ENCODE results near the gene SPDYE11. TPM values are rescaled to one million over a fixed set of nuclear protein-coding genes. Genes with fewer than 3 reads are reported as not detected.
A peak's percentile ranks its signal among the peaks of the same experiment; 100 is the strongest.
"Not testable (repeated sequence)": the region's sequence is repeated elsewhere in the genome, so short reads cannot be mapped to it uniquely, and the experiment has no call there.

The SPDYE11 gene, protein sequence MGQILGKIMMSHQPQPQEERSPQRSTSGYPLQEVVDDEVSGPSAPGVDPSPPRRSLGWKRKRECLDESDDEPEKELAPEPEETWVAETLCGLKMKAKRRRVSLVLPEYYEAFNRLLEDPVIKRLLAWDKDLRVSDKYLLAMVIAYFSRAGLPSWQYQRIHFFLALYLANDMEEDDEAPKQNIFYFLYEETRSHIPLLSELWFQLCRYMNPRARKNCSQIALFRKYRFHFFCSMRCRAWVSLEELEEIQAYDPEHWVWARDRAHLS
- total RNA-seq (under 1 TPM in 1 of 5 donors, not detected in 4; 0.37 TPM), polyA plus RNA-seq (not detected)
- long read RNA-seq, donor 1: 0 reads
- long read RNA-seq, donor 2: 0 reads
- long read RNA-seq, donor 3: 0 reads
- long read RNA-seq, donor 4: 0 reads
- long read RNA-seq, donor 5: 0 reads
- long read RNA-seq, donor 6: 0 reads
- long read RNA-seq, donor 7: 0 reads
- long read RNA-seq, donor 8: 0 reads
- long read RNA-seq, donor 9: 0 reads
- long read RNA-seq, donor 10: 0 reads

DNA sequence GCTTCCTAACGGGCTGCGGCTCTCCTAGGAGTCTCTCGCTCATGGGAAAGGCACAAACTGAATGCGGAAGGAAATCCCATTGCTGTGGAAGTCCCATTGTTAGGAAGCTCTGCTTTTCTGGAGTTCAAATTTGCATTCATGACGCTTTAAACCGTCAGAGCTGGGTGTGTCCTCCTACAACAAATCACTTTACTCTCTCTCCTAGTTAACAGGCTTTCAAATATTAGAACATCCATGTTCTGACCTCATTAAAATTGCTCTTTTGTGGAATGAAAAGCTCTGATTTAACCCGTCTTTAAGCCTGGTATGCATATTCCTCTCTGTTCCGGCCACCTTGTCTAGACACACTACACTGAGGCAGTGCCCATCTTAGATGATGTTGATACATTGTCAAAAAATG, at the start of gene SPDYE11:
SPDYE11 (minus strand) TSS at position 101 of the 400 bp plus-strand sequence. CDS start 1,800 bp downstream, outside the sequence.
- H3K27ac ChIP-seq; DNase-seq; H3K4me3 ChIP-seq; intact Hi-C loops (cut with DNase I; ENCODE audit: low total_unique reads); H3K36me3 ChIP-seq; H3K4me1 ChIP-seq; H3K9me3 ChIP-seq; H3K27me3 ChIP-seq: not testable (repeated sequence)
- no CpG with 5 or more reads among the region's 8 CpGs for WGBS, 5 donors

DNA sequence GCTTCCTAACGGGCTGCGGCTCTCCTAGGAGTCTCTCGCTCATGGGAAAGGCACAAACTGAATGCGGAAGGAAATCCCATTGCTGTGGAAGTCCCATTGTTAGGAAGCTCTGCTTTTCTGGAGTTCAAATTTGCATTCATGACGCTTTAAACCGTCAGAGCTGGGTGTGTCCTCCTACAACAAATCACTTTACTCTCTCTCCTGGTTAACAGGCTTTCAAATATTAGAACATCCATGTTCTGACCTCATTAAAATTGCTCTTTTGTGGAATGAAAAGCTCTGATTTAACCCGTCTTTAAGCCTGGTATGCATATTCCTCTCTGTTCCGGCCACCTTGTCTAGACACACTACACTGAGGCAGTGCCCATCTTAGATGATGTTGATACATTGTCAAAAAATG, 28.2 kb upstream of the SPDYE11 start, which contains the start of gene SPDYE9:
SPDYE9 (minus strand) TSS at position 101 of the 400 bp plus-strand sequence. CDS start 1,800 bp downstream, outside the sequence.
- intact Hi-C loops (cut with DNase I; ENCODE audit: low total_unique reads); H3K27ac ChIP-seq; H3K27me3 ChIP-seq; H3K9me3 ChIP-seq; H3K4me1 ChIP-seq; H3K4me3 ChIP-seq; DNase-seq; H3K36me3 ChIP-seq: not testable (repeated sequence)
- no CpG with 5 or more reads among the region's 8 CpGs for WGBS, 5 donors

DNA sequence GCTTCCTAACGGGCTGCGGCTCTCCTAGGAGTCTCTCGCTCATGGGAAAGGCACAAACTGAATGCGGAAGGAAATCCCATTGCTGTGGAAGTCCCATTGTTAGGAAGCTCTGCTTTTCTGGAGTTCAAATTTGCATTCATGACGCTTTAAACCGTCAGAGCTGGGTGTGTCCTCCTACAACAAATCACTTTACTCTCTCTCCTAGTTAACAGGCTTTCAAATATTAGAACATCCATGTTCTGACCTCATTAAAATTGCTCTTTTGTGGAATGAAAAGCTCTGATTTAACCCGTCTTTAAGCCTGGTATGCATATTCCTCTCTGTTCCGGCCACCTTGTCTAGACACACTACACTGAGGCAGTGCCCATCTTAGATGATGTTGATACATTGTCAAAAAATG, 28.0 kb downstream of the SPDYE11 start, which contains the start of gene SPDYE8:
SPDYE8 (minus strand) TSS at position 101 of the 400 bp plus-strand sequence. CDS start 1,800 bp downstream, outside the sequence.
- H3K4me1 ChIP-seq; H3K4me3 ChIP-seq; H3K9me3 ChIP-seq; intact Hi-C loops (cut with DNase I; ENCODE audit: low total_unique reads); H3K27ac ChIP-seq; H3K36me3 ChIP-seq; H3K27me3 ChIP-seq; DNase-seq: not testable (repeated sequence)
- no CpG with 5 or more reads among the region's 8 CpGs for WGBS, 5 donors

DNA sequence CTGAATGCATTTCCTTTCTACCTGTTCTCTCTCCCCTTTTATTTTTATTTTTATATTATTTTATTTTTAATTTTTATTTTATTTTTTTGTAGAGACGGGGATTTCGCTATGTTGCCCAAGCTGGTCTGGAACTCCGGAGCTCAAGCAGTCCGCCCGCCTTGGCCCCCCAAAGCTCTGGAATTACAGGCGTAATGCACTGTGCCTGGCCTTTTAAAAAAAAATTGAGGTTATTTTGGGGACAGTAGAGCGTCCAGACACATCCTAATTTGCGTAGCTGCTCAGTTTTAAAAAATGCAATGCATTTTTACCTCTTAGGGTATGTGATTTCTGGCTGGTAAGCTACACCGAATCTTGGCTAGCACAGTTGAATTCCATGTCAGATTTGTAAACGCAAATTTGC, 51.2 kb downstream of the SPDYE11 start:
- peak in 1 of 2 donors; percentile 8 for DNase-seq
- WGBS, 5 donors: 14 to 24% (median 18%) methylated on average over 10 of the region's 10 CpGs
- Histone ChIP-seq H3K27ac (peak overlapping the region in 4 of 5 donors; percentile 56 to 93 (median 92)), H3K4me1 (peaks cover 3 to 12% (median 9%) of the 10 kb centered on the region in 4 donors), H3K4me3 (peak overlapping the region; percentile 57 to 69 (median 62))
- H3K36me3 ChIP-seq; H3K9me3 ChIP-seq; H3K27me3 ChIP-seq; intact Hi-C loops (cut with DNase I; ENCODE audit: low total_unique reads): not testable (repeated sequence)

DNA sequence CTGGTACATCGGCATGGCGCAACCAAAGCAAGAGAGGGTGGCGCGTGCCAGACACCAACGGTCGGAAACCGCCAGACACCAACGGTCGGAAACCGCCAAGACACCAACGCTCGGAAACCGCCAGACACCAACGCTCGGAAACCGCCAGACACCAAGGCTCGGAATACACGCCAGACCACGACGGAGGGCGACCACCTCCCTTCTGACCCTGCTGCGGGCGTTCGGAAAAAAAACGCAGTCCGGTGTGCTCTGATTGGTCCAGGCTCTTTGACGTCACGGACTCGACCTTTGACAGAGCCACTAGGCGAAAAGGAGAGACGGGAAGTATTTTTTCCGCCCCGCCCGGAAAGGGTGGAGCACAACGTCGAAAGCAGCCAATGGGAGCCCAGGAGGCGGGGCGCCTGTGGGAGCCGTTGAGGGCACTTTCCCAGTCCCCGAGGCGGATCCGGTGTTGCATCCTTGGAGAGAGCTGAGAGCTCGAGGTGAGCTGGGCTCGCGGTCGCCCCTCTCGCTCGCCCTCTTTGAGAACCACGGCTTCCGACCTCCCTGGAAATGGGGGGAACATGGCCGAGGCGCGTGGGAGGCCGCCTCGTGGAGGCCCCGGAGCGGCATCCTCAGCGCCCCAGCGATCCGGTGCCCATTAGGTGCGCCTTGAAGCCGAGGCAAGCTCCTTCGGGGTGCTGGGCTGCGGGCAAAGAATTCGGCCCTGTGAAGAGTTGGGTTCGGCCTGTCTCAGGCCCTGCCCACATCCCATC, 51.8 kb downstream of the SPDYE11 start:
- H3K27ac ChIP-seq: peak overlapping the region; percentile 90 to 94 (median 93)
- intact Hi-C loops (cut with DNase I; ENCODE audit: low total_unique reads); H3K36me3 ChIP-seq; H3K9me3 ChIP-seq; H3K27me3 ChIP-seq: not testable (repeated sequence)
- peak; percentile 89 to 95 for DNase-seq
- WGBS, 5 donors: 0 to 1% (median 0%) methylated on average over 28 to 46 of the region's 66 CpGs
- peaks cover 3 to 12% (median 9%) of the 10 kb centered on the region in 4 donors for H3K4me1 ChIP-seq
- TF ChIP-seq POLR2AphosphoS5 (IDR thresholded peaks at IDR 0.05) (peak; percentile 35 to 92 (median 90)), POLR2A (IDR thresholded peaks at IDR 0.05) (peak in 2 of 4 donors; percentile 66 to 79)
- H3K4me3 ChIP-seq: peak overlapping the region; percentile 57 to 69 (median 62)

DNA sequence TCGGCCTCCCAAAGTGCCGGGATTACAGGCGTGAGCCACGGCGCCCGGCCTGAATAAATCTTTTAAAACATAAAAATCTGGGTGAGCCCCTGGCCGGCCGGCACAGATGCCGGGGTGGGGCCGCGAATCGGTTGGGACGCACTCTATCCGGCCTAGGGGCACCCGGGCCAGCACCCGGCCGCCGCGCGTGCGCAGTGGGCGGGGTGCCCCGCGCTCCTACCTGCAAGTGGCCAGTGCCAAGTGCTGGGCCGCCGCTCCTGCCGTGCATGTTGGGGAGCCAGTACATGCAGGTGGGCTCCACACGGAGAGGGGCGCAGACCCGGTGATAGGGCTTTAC, 52.4 kb downstream of the SPDYE11 start:
- peak in 1 of 2 donors; percentile 91 for DNase-seq
- H3K27me3 ChIP-seq; H3K36me3 ChIP-seq; intact Hi-C loops (cut with DNase I; ENCODE audit: low total_unique reads); H3K9me3 ChIP-seq: not testable (repeated sequence)
- Histone ChIP-seq H3K4me3 (peak overlapping the region; percentile 57 to 69 (median 62)), H3K27ac (peak overlapping the region; percentile 90 to 94 (median 93)), H3K4me1 (peaks cover 3 to 12% (median 9%) of the 10 kb centered on the region in 4 donors)
- WGBS, 5 donors: 0 to 1% (median 0%) methylated on average over 15 to 16 of the region's 30 CpGs; no CpG with 5 or more reads in 2 of the 5 donors

DNA sequence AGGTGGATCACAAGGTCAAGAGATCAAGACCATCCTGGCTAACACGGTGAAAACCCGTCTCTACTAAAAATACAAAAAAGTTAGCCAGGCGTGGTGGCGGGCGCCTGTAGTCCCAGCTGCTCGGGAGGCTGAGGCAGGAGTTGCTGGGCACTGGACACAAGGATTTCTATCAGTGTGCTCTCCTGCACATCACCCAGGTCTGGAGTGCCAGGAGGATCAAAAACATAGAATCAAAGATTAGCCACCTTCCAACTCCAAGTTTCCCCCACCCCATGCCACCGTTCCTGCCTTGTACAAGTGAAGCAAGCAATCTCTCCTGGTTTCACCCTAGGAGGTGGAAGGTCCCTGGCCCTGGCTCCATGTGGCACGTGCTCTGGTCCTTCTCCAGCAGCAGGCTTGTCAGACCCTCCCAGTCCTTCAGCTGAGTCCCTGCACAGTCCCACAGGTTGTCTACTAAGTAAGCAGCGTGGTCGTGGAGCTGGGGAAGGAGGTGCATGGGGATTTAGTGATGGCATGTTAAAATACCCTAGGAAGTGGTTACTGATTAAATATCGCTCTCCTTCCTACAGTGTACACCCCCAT, 59.7 kb downstream of the SPDYE11 start:
- H3K4me1 ChIP-seq; H3K27ac ChIP-seq; intact Hi-C loops (cut with DNase I; ENCODE audit: low total_unique reads); DNase-seq; H3K27me3 ChIP-seq; H3K9me3 ChIP-seq; H3K4me3 ChIP-seq; H3K36me3 ChIP-seq: not testable (repeated sequence)
- WGBS, 5 donors: no CpG with 5 or more reads among the region's 11 CpGs

Small RNAs within 50 kb of the gene (small RNA-seq; reads per million reads assigned to genes)
- gene RF00019: 0 reads per million in 4 donors

Other genes with a start within 250 kb of the SPDYE11 start
- 10 to 100 TPM in 1 of 5 donors, 1 to 10 TPM in 4; 1.4 to 21.0 (median 5.5) TPM for gene TYW1B, start 229.7 kb downstream of the SPDYE11 start, total RNA-seq
- gene TYW1B, start 229.7 kb downstream of the SPDYE11 start, polyA plus RNA-seq: 1 to 10 TPM in 2 of 3 donors, under 1 TPM in 1; 0.93 to 2.0 (median 1.9) TPM
- gene POM121, start 132.8 kb downstream of the SPDYE11 start, total RNA-seq: 10 to 100 TPM; 12.1 to 66.3 (median 23.9) TPM
- gene POM121, start 132.8 kb downstream of the SPDYE11 start, polyA plus RNA-seq: 1 to 10 TPM; 7.5 to 9.8 (median 7.5) TPM
- gene TRIM74, start 88.4 kb downstream of the SPDYE11 start, total RNA-seq: 1 to 10 TPM in 1 of 5 donors, not detected in 4; 3.1 TPM
- gene TRIM74, start 88.4 kb downstream of the SPDYE11 start, polyA plus RNA-seq: 10 to 100 TPM in 1 of 3 donors, 1 to 10 TPM in 2; 6.2 to 14.1 (median 7.9) TPM
- under 1 TPM in 1 of 5 donors, not detected in 4; 0.18 TPM for gene SPDYE8, start 28.1 kb downstream of the SPDYE11 start, total RNA-seq
- not detected for gene SPDYE8, start 28.1 kb downstream of the SPDYE11 start, polyA plus RNA-seq
- under 1 TPM in 1 of 5 donors, not detected in 4; 0.37 TPM for gene SPDYE9, start 28.1 kb upstream of the SPDYE11 start, total RNA-seq
- gene SPDYE9, start 28.1 kb upstream of the SPDYE11 start, polyA plus RNA-seq: not detected

Measured in stomach (tissue), 19 donors.